ENCODE measurements around the gene SLC25A40.
"Not testable (repeated sequence)": the region's sequence is repeated elsewhere in the genome, so short reads cannot be mapped to it uniquely, and the experiment has no call there.

Gene SLC25A40

GRCh38 chr7:87876040-87876868 is at the start of gene SLC25A40, which contains the start of gene DBF4:
TSS of gene SLC25A40 (minus strand) at chr7:87876360. CDS start at chr7:87858727, 17,633 bp downstream.
TSS of gene DBF4 (plus strand) at chr7:87876493. CDS start at chr7:87876733, 240 bp downstream.
- H3K4me1 ChIP-seq (ENCODE audit: control insufficient read depth, insufficient read depth, low read length), result no peaks in the 10 kb centered on the region
- no peaks in the 10 kb centered on the region for H3K27me3 ChIP-seq (ENCODE audit: control insufficient read depth, insufficient read depth, low read length)
- peak within 1 kb of the TSS; percentile 86 for H3K4me3 ChIP-seq (ENCODE audit: low read depth, low read length)
- H3K9me3 ChIP-seq (ENCODE audit: control insufficient read depth, insufficient read depth, low read length), result no peaks in the 10 kb centered on the region
- H3K9ac ChIP-seq (ENCODE audit: low read depth, low read length), result peak within 1 kb of the TSS; percentile 89
- H3K36me3 ChIP-seq (ENCODE audit: control insufficient read depth, insufficient read depth, low read length), result peaks cover 4% of the 10 kb centered on the region

- H3K4me3 ChIP-seq (ENCODE audit: low read depth, low read length); H3K27me3 ChIP-seq (ENCODE audit: control insufficient read depth, insufficient read depth, low read length); H3K4me1 ChIP-seq (ENCODE audit: control insufficient read depth, insufficient read depth, low read length); H3K9ac ChIP-seq (ENCODE audit: low read depth, low read length); H3K36me3 ChIP-seq (ENCODE audit: control insufficient read depth, insufficient read depth, low read length); H3K9me3 ChIP-seq (ENCODE audit: control insufficient read depth, insufficient read depth, low read length): not testable (repeated sequence)
Measured at GRCh38 chr7:87922759-87923395, 46.7 kb upstream of the SLC25A40 start.

DNA sequence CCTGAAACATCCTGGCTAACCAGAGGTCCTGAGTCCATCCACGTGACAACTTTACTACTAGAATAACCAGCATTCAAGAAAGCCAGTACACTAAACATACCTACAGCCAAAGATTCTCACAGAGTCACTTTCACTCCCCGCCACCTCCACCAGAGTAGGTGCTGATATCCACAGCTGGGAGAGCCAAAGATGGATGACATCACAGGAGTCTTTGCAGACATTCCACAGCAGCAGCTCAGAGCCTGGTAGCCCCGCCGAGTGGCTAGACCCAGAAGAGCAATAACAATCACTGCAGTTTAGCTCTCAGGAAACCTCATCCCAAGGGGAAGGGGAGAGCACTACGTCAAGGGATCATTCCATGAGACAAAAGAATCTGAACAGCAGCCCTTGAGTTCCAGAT is 44.4 kb upstream of the SLC25A40 start:
- Histone ChIP-seq H3K36me3 (ENCODE audit: control insufficient read depth, insufficient read depth, low read length) (no peaks in the 10 kb centered on the region), H3K9me3 (ENCODE audit: control insufficient read depth, insufficient read depth, low read length) (no peaks in the 10 kb centered on the region), H3K4me1 (ENCODE audit: control insufficient read depth, insufficient read depth, low read length) (no peaks in the 10 kb centered on the region), H3K9ac (ENCODE audit: low read depth, low read length) (no peak overlapping the region), H3K27me3 (ENCODE audit: control insufficient read depth, insufficient read depth, low read length) (no peaks in the 10 kb centered on the region), H3K4me3 (ENCODE audit: low read depth, low read length) (no peak overlapping the region)

- no peak overlapping the region for H3K4me3 ChIP-seq (ENCODE audit: low read depth, low read length)
- H3K36me3 ChIP-seq (ENCODE audit: control insufficient read depth, insufficient read depth, low read length), result no peaks in the 10 kb centered on the region
- H3K27me3 ChIP-seq (ENCODE audit: control insufficient read depth, insufficient read depth, low read length), result no peaks in the 10 kb centered on the region
- H3K4me1 ChIP-seq (ENCODE audit: control insufficient read depth, insufficient read depth, low read length), result no peaks in the 10 kb centered on the region
- no peak overlapping the region for H3K9ac ChIP-seq (ENCODE audit: low read depth, low read length)
- H3K9me3 ChIP-seq (ENCODE audit: control insufficient read depth, insufficient read depth, low read length), result no peaks in the 10 kb centered on the region
Measured at GRCh38 chr7:87919875-87920274, 43.7 kb upstream of the SLC25A40 start.

DNA sequence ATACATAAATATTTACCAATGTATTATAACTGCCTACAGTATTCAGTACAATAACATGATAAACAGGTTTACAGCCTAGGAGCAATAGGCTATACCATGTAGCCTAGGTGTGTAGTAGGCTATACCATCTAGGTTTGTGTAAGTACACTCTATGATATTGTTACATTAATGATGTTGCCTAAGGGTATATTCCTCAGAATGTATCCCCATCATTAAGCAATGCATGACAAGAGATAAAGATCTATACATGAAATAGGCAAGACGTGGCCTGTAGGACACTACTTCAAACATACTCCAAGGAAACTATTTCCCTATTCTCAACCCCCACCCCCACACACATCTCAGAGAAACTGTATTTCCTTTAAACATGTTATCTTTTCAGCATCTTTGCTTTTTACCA is 42.6 kb upstream of the SLC25A40 start:
- H3K4me3 ChIP-seq (ENCODE audit: low read depth, low read length), result no peak overlapping the region
- H3K27me3 ChIP-seq (ENCODE audit: control insufficient read depth, insufficient read depth, low read length), result no peaks in the 10 kb centered on the region
- H3K4me1 ChIP-seq (ENCODE audit: control insufficient read depth, insufficient read depth, low read length), result no peaks in the 10 kb centered on the region
- no peaks in the 10 kb centered on the region for H3K36me3 ChIP-seq (ENCODE audit: control insufficient read depth, insufficient read depth, low read length)
- no peak overlapping the region for H3K9ac ChIP-seq (ENCODE audit: low read depth, low read length)
- no peaks in the 10 kb centered on the region for H3K9me3 ChIP-seq (ENCODE audit: control insufficient read depth, insufficient read depth, low read length)

DNA sequence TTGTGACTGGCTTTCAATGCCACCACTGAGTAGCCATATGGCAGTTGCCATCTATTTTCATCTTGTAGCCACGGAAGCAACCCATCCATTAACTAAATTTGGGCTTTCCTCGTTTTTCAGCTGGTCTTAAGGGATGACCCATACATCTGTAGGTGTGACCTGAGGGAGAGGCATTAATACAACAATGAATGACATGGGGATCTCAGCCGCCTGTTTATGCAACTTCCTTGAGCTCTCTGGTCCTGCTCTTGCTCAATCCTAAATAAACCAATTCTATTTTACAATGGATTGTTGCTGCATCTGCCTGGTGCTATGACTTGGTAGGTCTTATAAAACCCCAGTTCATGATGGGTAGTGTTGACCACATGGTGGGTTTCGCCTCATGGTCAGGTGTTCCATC is 36.0 kb upstream of the SLC25A40 start:
- peaks cover 3% of the 10 kb centered on the region for H3K36me3 ChIP-seq (ENCODE audit: control insufficient read depth, insufficient read depth, low read length)
- H3K4me1 ChIP-seq (ENCODE audit: control insufficient read depth, insufficient read depth, low read length), result no peaks in the 10 kb centered on the region
- no peaks in the 10 kb centered on the region for H3K27me3 ChIP-seq (ENCODE audit: control insufficient read depth, insufficient read depth, low read length)
- H3K9me3 ChIP-seq (ENCODE audit: control insufficient read depth, insufficient read depth, low read length), result no peaks in the 10 kb centered on the region
- H3K9ac ChIP-seq (ENCODE audit: low read depth, low read length), result no peak overlapping the region
- no peak overlapping the region for H3K4me3 ChIP-seq (ENCODE audit: low read depth, low read length)

DNA sequence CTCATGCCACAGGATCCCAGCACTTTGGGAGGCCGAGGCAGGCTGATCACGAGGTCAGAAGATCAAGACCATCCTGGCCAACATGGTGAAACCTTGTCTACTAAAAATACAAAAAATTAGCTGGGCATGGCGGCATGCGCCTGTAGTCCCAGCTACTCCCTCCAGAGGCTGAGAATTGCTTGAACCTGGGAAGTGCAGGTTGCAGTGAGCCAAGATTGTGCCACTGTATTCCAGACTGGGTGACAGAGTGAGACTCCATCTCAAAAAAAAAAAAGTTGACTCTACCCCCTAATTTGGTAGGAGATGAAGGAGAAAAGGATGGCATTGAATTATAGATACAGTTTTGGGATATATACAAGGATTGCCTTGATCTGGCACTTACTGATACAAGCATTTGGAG is 32.7 kb upstream of the SLC25A40 start:
- not testable (repeated sequence) for H3K36me3 ChIP-seq (ENCODE audit: control insufficient read depth, insufficient read depth, low read length); H3K4me3 ChIP-seq (ENCODE audit: low read depth, low read length); H3K9ac ChIP-seq (ENCODE audit: low read depth, low read length); H3K4me1 ChIP-seq (ENCODE audit: control insufficient read depth, insufficient read depth, low read length); H3K27me3 ChIP-seq (ENCODE audit: control insufficient read depth, insufficient read depth, low read length); H3K9me3 ChIP-seq (ENCODE audit: control insufficient read depth, insufficient read depth, low read length)

DNA sequence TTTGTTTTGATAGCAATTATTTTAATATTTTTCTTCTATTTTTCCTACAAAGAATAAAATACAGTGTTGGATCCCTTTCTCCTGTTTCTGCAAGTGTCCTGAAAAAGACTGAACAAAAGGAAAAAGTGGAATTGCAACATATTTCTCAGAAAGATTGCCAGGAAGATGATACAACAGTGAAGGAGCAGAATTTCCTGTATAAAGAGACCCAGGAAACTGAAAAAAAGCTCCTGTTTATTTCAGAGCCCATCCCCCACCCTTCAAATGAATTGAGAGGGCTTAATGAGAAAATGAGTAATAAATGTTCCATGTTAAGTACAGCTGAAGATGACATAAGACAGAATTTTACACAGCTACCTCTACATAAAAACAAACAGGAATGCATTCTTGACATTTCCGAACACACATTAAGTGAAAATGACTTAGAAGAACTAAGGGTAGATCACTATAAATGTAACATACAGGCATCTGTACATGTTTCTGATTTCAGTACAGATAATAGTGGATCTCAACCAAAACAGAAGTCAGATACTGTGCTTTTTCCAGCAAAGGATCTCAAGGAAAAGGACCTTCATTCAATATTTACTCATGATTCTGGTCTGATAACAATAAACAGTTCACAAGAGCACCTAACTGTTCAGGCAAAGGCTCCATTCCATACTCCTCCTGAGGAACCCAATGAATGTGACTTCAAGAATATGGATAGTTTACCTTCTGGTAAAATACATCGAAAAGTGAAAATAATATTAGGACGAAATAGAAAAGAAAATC is 31.2 kb upstream of the SLC25A40 start:
- H3K9me3 ChIP-seq (ENCODE audit: control insufficient read depth, insufficient read depth, low read length); H3K36me3 ChIP-seq (ENCODE audit: control insufficient read depth, insufficient read depth, low read length); H3K27me3 ChIP-seq (ENCODE audit: control insufficient read depth, insufficient read depth, low read length); H3K9ac ChIP-seq (ENCODE audit: low read depth, low read length); H3K4me3 ChIP-seq (ENCODE audit: low read depth, low read length); H3K4me1 ChIP-seq (ENCODE audit: control insufficient read depth, insufficient read depth, low read length): not testable (repeated sequence)

GRCh38 chr7:87899255-87899654 is 23.1 kb upstream of the SLC25A40 start:
- H3K9me3 ChIP-seq (ENCODE audit: control insufficient read depth, insufficient read depth, low read length), result no peaks in the 10 kb centered on the region
- H3K4me3 ChIP-seq (ENCODE audit: low read depth, low read length), result no peak overlapping the region
- H3K9ac ChIP-seq (ENCODE audit: low read depth, low read length), result no peak overlapping the region
- no peaks in the 10 kb centered on the region for H3K27me3 ChIP-seq (ENCODE audit: control insufficient read depth, insufficient read depth, low read length)
- peaks cover 3% of the 10 kb centered on the region for H3K36me3 ChIP-seq (ENCODE audit: control insufficient read depth, insufficient read depth, low read length)
- H3K4me1 ChIP-seq (ENCODE audit: control insufficient read depth, insufficient read depth, low read length), result no peaks in the 10 kb centered on the region

DNA sequence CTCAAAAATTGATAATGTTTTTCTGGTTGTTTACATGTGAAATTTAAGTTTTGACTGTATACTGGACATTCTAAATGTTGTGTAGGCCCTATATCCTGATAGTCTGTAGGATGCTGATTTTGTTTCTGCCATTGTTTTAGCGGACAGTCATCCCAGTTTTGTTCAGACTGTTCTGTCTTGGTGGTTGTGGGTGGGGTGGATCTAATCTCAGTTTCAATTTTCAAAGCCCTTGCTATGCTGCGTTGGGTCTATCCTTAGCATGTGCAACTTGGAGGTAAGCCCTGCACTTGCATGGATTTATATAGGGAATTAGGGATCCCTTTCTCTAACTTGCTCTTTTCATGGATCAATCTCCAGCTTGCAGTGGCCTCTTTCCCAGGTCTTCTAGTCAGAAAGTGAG is 19.2 kb upstream of the SLC25A40 start:
- Histone ChIP-seq H3K9me3 (ENCODE audit: control insufficient read depth, insufficient read depth, low read length) (no peaks in the 10 kb centered on the region), H3K9ac (ENCODE audit: low read depth, low read length) (no peak overlapping the region), H3K27me3 (ENCODE audit: control insufficient read depth, insufficient read depth, low read length) (no peaks in the 10 kb centered on the region), H3K36me3 (ENCODE audit: control insufficient read depth, insufficient read depth, low read length) (peaks cover 3% of the 10 kb centered on the region), H3K4me3 (ENCODE audit: low read depth, low read length) (no peak overlapping the region), H3K4me1 (ENCODE audit: control insufficient read depth, insufficient read depth, low read length) (no peaks in the 10 kb centered on the region)

DNA sequence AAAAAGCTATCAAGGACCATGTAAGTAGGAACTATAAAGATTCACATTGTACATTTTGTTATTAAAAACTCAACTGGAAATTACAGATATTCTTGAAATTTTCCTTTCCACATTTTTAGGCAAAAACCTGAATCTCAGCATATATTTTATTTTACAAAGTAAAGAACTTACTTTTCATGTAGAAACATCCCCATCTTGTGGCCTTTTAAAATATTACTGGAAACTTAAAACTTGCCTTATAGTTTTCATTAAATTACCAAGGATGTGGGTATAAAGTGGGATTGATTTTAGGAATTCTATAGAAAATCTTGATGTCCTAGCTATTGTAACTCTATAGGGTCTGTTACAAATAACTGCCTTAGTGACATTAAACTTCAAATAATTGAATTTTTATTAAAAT is 10.7 kb upstream of the SLC25A40 start:
- Histone ChIP-seq H3K4me1 (ENCODE audit: control insufficient read depth, insufficient read depth, low read length) (no peaks in the 10 kb centered on the region), H3K9ac (ENCODE audit: low read depth, low read length) (no peak overlapping the region), H3K4me3 (ENCODE audit: low read depth, low read length) (no peak overlapping the region), H3K27me3 (ENCODE audit: control insufficient read depth, insufficient read depth, low read length) (no peaks in the 10 kb centered on the region), H3K36me3 (ENCODE audit: control insufficient read depth, insufficient read depth, low read length) (peaks cover 4% of the 10 kb centered on the region), H3K9me3 (ENCODE audit: control insufficient read depth, insufficient read depth, low read length) (no peaks in the 10 kb centered on the region)

All from iPS-15b (cell line).